Upper lobe of left lung (tissue), 6 donors: ENCODE measurements around the gene IBA57. TPM values are rescaled to one million over a fixed set of nuclear protein-coding genes. Genes with fewer than 3 reads are reported as not detected.

ENCODE experiments used
- ATAC-seq, 2 donors: fragments of 200-7000 bp; cut with Tn5 transposase; one replicate each; pipeline ENCODE4 v1.9.1; 2022; ENCODE audit warnings: mild to moderate bottlenecking in 2 of 2, moderate library complexity in 2 of 2; ENCODE audit not compliant: low FRiP score in 2 of 2
- DNase-seq, 2 donors: peaks; one replicate each; pipeline ENCODE4 v3.0.0-alpha.2; 2019 to 2020
- H3K27ac ChIP-seq, 4 donors: fragments of 200-600 bp; sonication (generic); one replicate each; pipeline ENCODE4 v1.5.1; 2016 to 2019
- H3K27me3 ChIP-seq, 4 donors: fragments of 200-600 bp; sonication (generic); one replicate each; pipeline ENCODE4 v1.5.1; 2017 to 2019
- H3K36me3 ChIP-seq, 4 donors: fragments of 200-600 bp; sonication (generic); one replicate each; pipeline ENCODE4 v1.5.1; 2016 to 2019
- H3K4me1 ChIP-seq, 4 donors: fragments of 200-600 bp; sonication (generic); one replicate each; pipeline ENCODE4 v1.5.1; 2018 to 2019
- H3K4me3 ChIP-seq, 4 donors: fragments of 200-600 bp; sonication (generic); one replicate each; pipeline ENCODE4 v1.5.1; 2017 to 2019; ENCODE audit warnings: mild to moderate bottlenecking in 2 of 4, moderate library complexity in 1 of 4
- H3K9me3 ChIP-seq, 4 donors: fragments of 200-600 bp; sonication (generic); one replicate each; pipeline ENCODE4 v1.5.1; 2018 to 2019
- CTCF ChIP-seq, 6 experiments: fragments of 450-650 bp in 4 of 6; fragments of 200-600 bp in 2 of 6; sonication (generic) in 2 of 6; IDR thresholded peaks; one replicate each; pipeline ENCODE4 v1.5.1; 2016 to 2019; ENCODE audit warnings: antibody characterized with exemption in 6 of 6
- EP300 ChIP-seq, 4 donors: sonication (generic); formaldehyde crosslinking; IDR thresholded peaks; one replicate each; pipeline ENCODE4 v1.5.1; 2017; ENCODE audit warnings: antibody characterized with exemption in 4 of 4, control low read depth in 2 of 4
- POLR2A ChIP-seq, 4 donors: fragments of 450-650 bp; IDR thresholded peaks; one replicate each; pipeline ENCODE4 v1.5.1; 2016 to 2017; ENCODE audit warnings: antibody characterized with exemption in 4 of 4, mild to moderate bottlenecking in 2 of 4
- POLR2AphosphoS5 ChIP-seq, 2 donors: sonication (generic); formaldehyde crosslinking; IDR thresholded peaks; one replicate each; pipeline ENCODE4 v1.5.1; 2017; ENCODE audit warnings: antibody characterized with exemption in 2 of 2
- WGBS, 2 donors: methylation state at CpG; one replicate each; pipeline ENCODE4 v1.1.5; 2017 to 2018; 5-methylcytosine and 5-hydroxymethylcytosine counted together
- total RNA-seq, 6 donors: library from RNA; depleted of rRNA in 4 of 6; stranded (reverse); fragments of >200 nt in 4 of 6; gene quantifications; one replicate each; pipeline versions ENCODE4 v1.1.0 to v1.2.1, GENCODE V29; 2016 to 2021
- donor health status: DM: no; HTN: no; CAD: no; lungs with moderate emphysema.
- donor health status: DM: no; HTN: yes; CAD: no; lungs with severe emphysema.

Gene IBA57
- total RNA-seq, 6 donors from 2014 or later, result 6.1 to 19.3 (median 13.9) TPM

GRCh38 chr1:228216371-228217320 lies 51.0 kb downstream of the IBA57 start:
- Histone ChIP-seq H3K36me3 (peaks cover 0 to 46% (median 23%) of the 10 kb centered on the region in 4 donors), H3K27me3 (no peaks in the 10 kb centered on the region), H3K4me3 (no peak overlapping the region), H3K9me3 (no peaks in the 10 kb centered on the region), H3K27ac (no peak overlapping the region), H3K4me1 (peaks cover 12 to 21% (median 17%) of the 10 kb centered on the region in 4 donors)
- TF ChIP-seq CTCF (IDR thresholded peaks at IDR 0.05), result no peak
- no peak for TF ChIP-seq POLR2AphosphoS5 (IDR thresholded peaks at IDR 0.05)
- no peak for TF ChIP-seq EP300 (IDR thresholded peaks at IDR 0.05)
- TF ChIP-seq POLR2A (IDR thresholded peaks at IDR 0.05), result no peak
- DNase-seq (peak in 1 of 2 donors; percentile 84), ATAC-seq (no peak)
- 87 to 94% methylated on average over 30 to 36 of the region's 53 CpGs for WGBS, 2 donors

- H3K4me3 ChIP-seq, result no peak overlapping the region
- WGBS, 2 donors, result 87 to 89% methylated on average over 12 to 14 of the region's 14 CpGs
- ATAC-seq, result no peak
- DNase-seq, result peak in 1 of 2 donors; percentile 21
- H3K9me3 ChIP-seq, result no peaks in the 10 kb centered on the region
- peaks cover 9 to 16% (median 14%) of the 10 kb centered on the region in 4 donors for H3K4me1 ChIP-seq
- peaks cover 0 to 48% (median 23%) of the 10 kb centered on the region in 4 donors for H3K36me3 ChIP-seq
- H3K27me3 ChIP-seq, result no peaks in the 10 kb centered on the region
- TF ChIP-seq CTCF (IDR thresholded peaks at IDR 0.05) (no peak), EP300 (IDR thresholded peaks at IDR 0.05) (no peak), POLR2AphosphoS5 (IDR thresholded peaks at IDR 0.05) (no peak), POLR2A (IDR thresholded peaks at IDR 0.05) (no peak)
- no peak overlapping the region for H3K27ac ChIP-seq
These were observed 52.1 kb downstream of the IBA57 start for GRCh38 chr1:228217551-228218344.

- H3K4me1 ChIP-seq, result peaks cover 4 to 10% (median 8%) of the 10 kb centered on the region in 4 donors
- no peak overlapping the region for H3K4me3 ChIP-seq
- no peak for ATAC-seq
- H3K36me3 ChIP-seq, result peaks cover 0 to 48% (median 23%) of the 10 kb centered on the region in 4 donors
- no peaks in the 10 kb centered on the region for H3K27me3 ChIP-seq
- no peak overlapping the region for H3K27ac ChIP-seq
- no peak for TF ChIP-seq POLR2AphosphoS5 (IDR thresholded peaks at IDR 0.05)
- TF ChIP-seq EP300 (IDR thresholded peaks at IDR 0.05), result no peak
- no peak for TF ChIP-seq POLR2A (IDR thresholded peaks at IDR 0.05)
- no peak for TF ChIP-seq CTCF (IDR thresholded peaks at IDR 0.05)
- peak in 1 of 2 donors; percentile 22 for DNase-seq
- 83 to 90% methylated on average over 12 to 14 of the region's 14 CpGs for WGBS, 2 donors
- H3K9me3 ChIP-seq, result no peaks in the 10 kb centered on the region
These were observed 53.1 kb downstream of the IBA57 start for GRCh38 chr1:228218513-228219244.

- DNase-seq (peak in 1 of 2 donors; percentile 59), ATAC-seq (no peak)
- 95 to 98% methylated on average over 15 to 16 of the region's 16 CpGs for WGBS, 2 donors
- Histone ChIP-seq H3K36me3 (peaks cover 0 to 53% (median 30%) of the 10 kb centered on the region in 4 donors), H3K27ac (no peak overlapping the region), H3K27me3 (no peaks in the 10 kb centered on the region), H3K9me3 (peaks cover 0 to 5% (median 2%) of the 10 kb centered on the region in 4 donors), H3K4me3 (no peak overlapping the region), H3K4me1 (peaks cover 0 to 3% (median 1%) of the 10 kb centered on the region in 4 donors)
- no peak for TF ChIP-seq POLR2AphosphoS5 (IDR thresholded peaks at IDR 0.05)
- no peak for TF ChIP-seq CTCF (IDR thresholded peaks at IDR 0.05)
- no peak for TF ChIP-seq EP300 (IDR thresholded peaks at IDR 0.05)
- no peak for TF ChIP-seq POLR2A (IDR thresholded peaks at IDR 0.05)
These were observed 53.8 kb downstream of the IBA57 start for GRCh38 chr1:228219245-228219961.
